ENCODE results near the gene IL11RA. TPM values are rescaled to one million over a fixed set of nuclear protein-coding genes. Genes with fewer than 3 reads are reported as not detected.

The IL11RA gene
- total RNA-seq, 5 donors from 2014 or later (not counting 1 experiment from before 2014, with no cell fraction given), result 166 to 220 (median 180) TPM

DNA sequence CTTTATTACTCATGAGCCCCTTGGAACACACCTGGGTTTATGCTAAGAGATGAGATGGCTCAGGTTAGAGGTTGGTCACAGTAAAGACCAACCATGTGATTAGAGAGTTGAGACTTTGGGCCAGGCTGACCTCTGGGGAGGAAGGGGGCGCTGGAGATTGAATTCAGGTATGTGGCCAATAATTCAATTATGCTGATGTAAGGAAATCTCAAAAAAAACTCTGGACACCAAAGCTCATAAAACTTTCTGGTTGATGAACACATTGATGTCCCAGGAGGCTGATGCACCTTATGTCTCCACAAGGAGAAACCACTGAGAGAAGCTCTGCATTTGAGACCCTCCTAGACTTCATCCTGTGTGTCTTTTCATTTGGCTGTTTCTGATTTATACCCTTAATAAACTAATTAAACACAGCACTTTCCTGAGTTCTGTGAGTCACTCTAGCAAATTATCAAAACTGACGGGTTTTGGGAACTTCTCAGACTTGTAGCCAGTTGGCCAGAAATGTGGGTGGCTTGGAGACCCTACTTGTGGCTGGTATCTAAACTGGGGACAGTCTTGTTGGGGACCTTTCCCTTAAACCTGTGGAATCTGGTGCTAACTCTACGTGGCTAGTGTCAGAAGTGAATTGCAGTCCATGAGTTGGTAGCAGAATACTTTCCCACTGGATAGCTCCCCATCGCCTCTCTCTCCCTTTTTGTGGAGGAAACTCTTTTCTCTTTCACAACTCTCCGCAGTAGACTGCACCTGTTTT is 18.0 kb downstream of the IL11RA start:
- peaks cover 24% of the 10 kb centered on the region for H3K36me3 Mint-ChIP-seq

DNA sequence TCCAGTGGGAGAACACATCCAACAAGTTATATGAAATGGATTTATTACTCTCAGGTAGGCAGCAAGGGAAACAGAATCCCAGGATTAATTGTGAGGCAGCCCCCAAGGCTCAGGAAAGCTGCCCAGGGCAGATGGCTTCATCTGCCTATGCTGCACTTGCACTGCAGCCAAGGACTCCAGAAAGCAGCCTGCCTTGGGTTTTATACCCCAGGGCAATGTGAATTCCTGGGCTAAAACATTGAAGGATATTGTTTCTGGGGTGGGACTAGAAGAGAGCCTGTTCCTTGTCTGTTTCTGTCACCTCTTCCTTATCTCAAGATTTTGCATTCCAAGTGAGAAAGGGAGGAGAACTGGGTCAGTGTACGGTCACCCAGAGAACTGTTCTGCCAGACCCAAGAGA is 19.3 kb downstream of the IL11RA start:
- H3K4me3 Mint-ChIP-seq, result no peak overlapping the region
- Histone ChIP-seq H3K27ac (ENCODE audit: low read length) (no peak overlapping the region), H3K9me3 (no peaks in the 10 kb centered on the region), H3K4me1 (ENCODE audit: control insufficient read depth in 1 of 2, extremely low read depth in 1 of 2, insufficient read depth in 2 of 2, low read length in 2 of 2) (peaks cover 0 to 5% of the 10 kb centered on the region in 2 experiments), H3K4me3 (ENCODE audit: control insufficient read depth in 1 of 2, extremely low read depth in 1 of 2, low read length in 1 of 2) (no peak overlapping the region), H3K27me3 (replicated peaks in 1 of 2; ENCODE audit: control insufficient read depth in 2 of 2, extremely low read depth in 1 of 2, insufficient read depth in 2 of 2, low read length in 1 of 2) (peaks cover 0 to 2% of the 10 kb centered on the region in 2 experiments), H3K36me3 (ENCODE audit: control insufficient read depth in 2 of 2, extremely low read depth in 1 of 2, insufficient read depth in 1 of 2, low read length in 1 of 2) (peaks cover 0 to 5% of the 10 kb centered on the region in 2 donors)
- peaks cover 8 to 16% (median 10%) of the 10 kb centered on the region in 3 donors for H3K9me3 Mint-ChIP-seq
- ATAC-seq (replicated peaks in 1 of 4) (no peak), DNase-seq (no peak)
- no peaks in the 10 kb centered on the region for H3K27me3 Mint-ChIP-seq
- no peak overlapping the region for H3K27ac Mint-ChIP-seq
- peaks cover 24% of the 10 kb centered on the region for H3K36me3 Mint-ChIP-seq
- no CpG with 5 or more reads among the region's 1 CpG for WGBS (ENCODE audit: insufficient coverage)
- ChIA-PET POLR2A (no interaction called here), CTCF (no interaction called here)
- H3K4me1 Mint-ChIP-seq, result peaks cover 6 to 16% (median 13%) of the 10 kb centered on the region in 3 donors

More for the DNA sequence above, 18.0 kb downstream of the IL11RA start:
- H3K4me1 ChIP-seq (ENCODE audit: control insufficient read depth in 1 of 2, extremely low read depth in 1 of 2, insufficient read depth in 2 of 2, low read length in 2 of 2), result peaks cover 0 to 16% of the 10 kb centered on the region in 2 experiments
- no peaks in the 10 kb centered on the region for H3K27me3 ChIP-seq (replicated peaks in 1 of 2; ENCODE audit: control insufficient read depth in 2 of 2, extremely low read depth in 1 of 2, insufficient read depth in 2 of 2, low read length in 1 of 2)
- H3K4me3 ChIP-seq (ENCODE audit: control insufficient read depth in 1 of 2, extremely low read depth in 1 of 2, low read length in 1 of 2), result no peak overlapping the region
- no peak for ATAC-seq (replicated peaks in 1 of 4)
- Mint-ChIP-seq H3K4me1 (peaks cover 12 to 20% (median 16%) of the 10 kb centered on the region in 3 donors), H3K9me3 (peaks cover 8 to 16% (median 10%) of the 10 kb centered on the region in 3 donors), H3K4me3 (no peak overlapping the region), H3K27me3 (no peaks in the 10 kb centered on the region), H3K27ac (no peak overlapping the region)
- no peak overlapping the region for H3K27ac ChIP-seq (ENCODE audit: low read length)
- no peak for DNase-seq
- ChIA-PET CTCF (interaction anchor here in 1 of 2 donors (0.6 kb wide), 1 partner anchor 499 kb away, joined by 5 read pairs; no protein-coding TSS in a partner anchor), POLR2A (no interaction called here)
- H3K36me3 ChIP-seq (ENCODE audit: control insufficient read depth in 2 of 2, extremely low read depth in 1 of 2, insufficient read depth in 1 of 2, low read length in 1 of 2), result peaks cover 0 to 5% of the 10 kb centered on the region in 2 donors
- no peaks in the 10 kb centered on the region for H3K9me3 ChIP-seq
- no CpG with 5 or more reads among the region's 5 CpGs for WGBS (ENCODE audit: insufficient coverage)

DNA sequence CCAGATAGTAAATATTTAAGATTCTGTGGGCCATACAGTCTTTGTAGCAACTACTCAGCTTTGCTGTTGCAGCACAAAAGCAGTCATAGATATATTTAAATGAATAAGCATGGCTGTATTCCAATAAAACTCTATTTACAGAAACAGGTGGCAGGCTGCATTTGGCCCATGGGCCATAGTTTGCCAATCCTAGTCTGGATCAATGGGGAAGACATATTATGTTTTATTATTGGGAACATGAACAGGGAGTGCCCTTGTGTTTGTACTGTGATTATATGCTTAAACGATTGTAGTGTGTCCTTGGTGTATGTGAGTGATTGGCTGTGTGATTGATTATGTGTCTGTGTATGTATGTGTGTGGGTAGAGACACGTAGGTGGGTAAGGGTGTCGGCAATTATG is 22.5 kb downstream of the IL11RA start:
- Mint-ChIP-seq H3K27me3 (no peaks in the 10 kb centered on the region), H3K4me1 (peaks cover 0 to 13% (median 2%) of the 10 kb centered on the region in 3 donors), H3K27ac (no peak overlapping the region), H3K36me3 (peaks cover 5% of the 10 kb centered on the region), H3K9me3 (peaks cover 3 to 9% (median 5%) of the 10 kb centered on the region in 3 donors), H3K4me3 (no peak overlapping the region)
- Histone ChIP-seq H3K4me3 (ENCODE audit: control insufficient read depth in 1 of 2, extremely low read depth in 1 of 2, low read length in 1 of 2) (no peak overlapping the region), H3K36me3 (ENCODE audit: control insufficient read depth in 2 of 2, extremely low read depth in 1 of 2, insufficient read depth in 1 of 2, low read length in 1 of 2) (peaks cover 0 to 5% of the 10 kb centered on the region in 2 donors), H3K27me3 (replicated peaks in 1 of 2; ENCODE audit: control insufficient read depth in 2 of 2, extremely low read depth in 1 of 2, insufficient read depth in 2 of 2, low read length in 1 of 2) (peaks cover 0 to 2% of the 10 kb centered on the region in 2 experiments), H3K27ac (ENCODE audit: low read length) (no peak overlapping the region), H3K9me3 (no peaks in the 10 kb centered on the region), H3K4me1 (ENCODE audit: control insufficient read depth in 1 of 2, extremely low read depth in 1 of 2, insufficient read depth in 2 of 2, low read length in 2 of 2) (no peaks in the 10 kb centered on the region)
- WGBS (ENCODE audit: insufficient coverage), result 78% methylated on average over 2 of the region's 3 CpGs
- ATAC-seq (replicated peaks in 1 of 4) (no peak), DNase-seq (no peak)
- ChIA-PET CTCF (interaction anchor here (1.2 to 1.5 kb wide), 2 partner anchors 28 kb away, joined by 3 to 5 read pairs; no protein-coding TSS in a partner anchor), POLR2A (no interaction called here)

DNA sequence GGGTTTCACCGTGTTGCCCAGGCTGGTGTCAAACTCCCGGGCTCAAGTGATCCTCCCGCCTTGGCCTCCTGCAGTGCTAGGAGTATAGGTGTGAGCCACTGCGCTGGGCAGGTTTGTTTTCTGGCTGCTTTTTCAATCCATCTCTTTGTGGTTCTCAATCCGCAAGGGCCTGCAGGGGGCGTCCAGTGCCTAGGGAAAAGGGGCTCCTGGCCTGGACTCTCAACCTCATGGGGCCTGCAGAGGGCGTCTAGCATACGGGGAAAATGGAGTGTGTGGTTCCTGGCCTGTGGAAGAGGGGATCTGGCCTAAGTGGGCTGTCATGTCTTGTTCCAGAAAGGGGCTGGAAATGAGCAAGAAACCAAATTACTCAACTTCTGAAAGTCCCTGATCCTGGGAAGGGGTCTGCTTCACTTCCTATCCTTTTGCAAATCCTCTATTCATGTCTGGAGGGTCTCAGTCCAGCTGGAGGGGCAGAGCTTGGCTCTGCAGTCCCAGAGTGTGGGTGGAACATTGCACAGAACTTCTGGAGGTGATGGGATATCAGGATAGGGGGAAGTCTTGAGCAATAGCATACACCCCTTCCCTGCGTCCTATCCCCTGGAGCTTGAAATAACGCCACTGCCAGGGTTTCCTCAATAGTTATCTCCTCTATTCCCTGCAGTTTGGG is 23.2 kb downstream of the IL11RA start:
- Mint-ChIP-seq H3K4me1 (peaks cover 0 to 13% (median 2%) of the 10 kb centered on the region in 3 donors), H3K9me3 (peaks cover 0 to 4% (median 3%) of the 10 kb centered on the region in 3 donors), H3K4me3 (no peak overlapping the region), H3K27me3 (no peaks in the 10 kb centered on the region), H3K27ac (no peak overlapping the region), H3K36me3 (no peaks in the 10 kb centered on the region)
- WGBS (ENCODE audit: insufficient coverage), result 30% methylated on average over 8 of the region's 10 CpGs
- POLR2A ChIA-PET, result no interaction called here
- peaks cover 0 to 2% of the 10 kb centered on the region in 2 experiments for H3K27me3 ChIP-seq (replicated peaks in 1 of 2; ENCODE audit: control insufficient read depth in 2 of 2, extremely low read depth in 1 of 2, insufficient read depth in 2 of 2, low read length in 1 of 2)
- no peak overlapping the region for H3K4me3 ChIP-seq (ENCODE audit: control insufficient read depth in 1 of 2, extremely low read depth in 1 of 2, low read length in 1 of 2)
- ATAC-seq (replicated peaks in 1 of 4) (peak; percentile 63 to 82 (median 76)), DNase-seq (peak in 27 of 35 experiments; percentile 15 to 64 (median 30))
- no peaks in the 10 kb centered on the region for H3K4me1 ChIP-seq (ENCODE audit: control insufficient read depth in 1 of 2, extremely low read depth in 1 of 2, insufficient read depth in 2 of 2, low read length in 2 of 2)
- H3K9me3 ChIP-seq, result no peaks in the 10 kb centered on the region
- CTCF ChIA-PET, result interaction anchor here (1.2 to 1.5 kb wide), 2 partner anchors 27 kb away, joined by 3 to 5 read pairs; no protein-coding TSS in a partner anchor
- no peak overlapping the region for H3K27ac ChIP-seq (ENCODE audit: low read length)
- H3K36me3 ChIP-seq (ENCODE audit: control insufficient read depth in 2 of 2, extremely low read depth in 1 of 2, insufficient read depth in 1 of 2, low read length in 1 of 2), result no peaks in the 10 kb centered on the region

DNA sequence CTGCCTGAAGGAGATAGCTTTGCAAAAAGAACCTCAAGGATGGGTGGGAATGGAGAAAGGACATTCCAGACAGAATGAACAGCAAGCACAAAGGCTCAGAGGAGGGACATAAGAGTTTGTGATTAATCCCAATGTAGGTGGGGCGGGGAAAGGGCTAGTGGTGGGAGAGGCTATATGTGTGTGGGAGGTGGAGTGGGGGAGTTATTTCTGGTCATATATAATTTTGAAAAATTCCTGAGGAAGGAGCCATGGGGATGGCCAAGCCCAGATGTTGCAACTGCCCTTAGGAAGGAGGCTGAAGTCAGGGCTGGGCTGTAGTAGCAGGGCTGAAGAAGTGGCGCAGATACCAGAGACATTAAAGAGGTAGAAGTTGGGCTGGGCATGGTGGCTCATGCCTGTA is 23.9 kb downstream of the IL11RA start:
- no peaks in the 10 kb centered on the region for H3K4me1 ChIP-seq (ENCODE audit: control insufficient read depth in 1 of 2, extremely low read depth in 1 of 2, insufficient read depth in 2 of 2, low read length in 2 of 2)
- Mint-ChIP-seq H3K4me1 (peaks cover 0 to 13% (median 2%) of the 10 kb centered on the region in 3 donors), H3K9me3 (no peaks in the 10 kb centered on the region), H3K4me3 (no peak overlapping the region), H3K27me3 (no peaks in the 10 kb centered on the region), H3K36me3 (no peaks in the 10 kb centered on the region), H3K27ac (no peak overlapping the region)
- DNase-seq (no peak), ATAC-seq (replicated peaks in 1 of 4) (no peak)
- H3K4me3 ChIP-seq (ENCODE audit: control insufficient read depth in 1 of 2, extremely low read depth in 1 of 2, low read length in 1 of 2), result no peak overlapping the region
- POLR2A ChIA-PET, result no interaction called here
- H3K27me3 ChIP-seq (replicated peaks in 1 of 2; ENCODE audit: control insufficient read depth in 2 of 2, extremely low read depth in 1 of 2, insufficient read depth in 2 of 2, low read length in 1 of 2), result peaks cover 0 to 2% of the 10 kb centered on the region in 2 experiments
- no peaks in the 10 kb centered on the region for H3K9me3 ChIP-seq
- WGBS (ENCODE audit: insufficient coverage), result 100% methylated on average over 1 of the region's 2 CpGs
- H3K27ac ChIP-seq (ENCODE audit: low read length), result no peak overlapping the region
- no peaks in the 10 kb centered on the region for H3K36me3 ChIP-seq (ENCODE audit: control insufficient read depth in 2 of 2, extremely low read depth in 1 of 2, insufficient read depth in 1 of 2, low read length in 1 of 2)
- CTCF ChIA-PET, result interaction anchor here in 1 of 2 donors (1.5 kb wide), 1 partner anchor 26 kb away, joined by 5 read pairs; no protein-coding TSS in a partner anchor

DNA sequence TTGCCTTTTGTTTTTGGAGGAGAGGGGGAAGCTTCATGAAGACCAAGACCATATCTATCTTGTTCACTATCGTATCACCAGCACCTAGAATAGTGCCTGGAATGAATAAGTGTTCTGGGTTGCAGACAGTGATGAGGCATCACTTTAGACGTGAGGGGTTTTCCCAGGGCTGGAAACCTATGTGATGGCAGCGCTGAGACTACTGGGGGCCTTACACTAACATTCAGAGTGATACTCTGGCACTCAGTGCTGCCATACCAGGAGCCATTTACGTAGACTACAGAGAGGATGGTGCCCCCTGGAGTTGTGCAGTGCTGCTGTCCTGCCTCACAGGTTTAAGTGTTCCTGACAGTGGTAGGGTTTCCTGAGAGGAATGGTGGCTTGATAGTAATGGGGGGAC is 32.2 kb downstream of the IL11RA start:
- H3K36me3 ChIP-seq (ENCODE audit: control insufficient read depth in 2 of 2, extremely low read depth in 1 of 2, insufficient read depth in 1 of 2, low read length in 1 of 2), result no peaks in the 10 kb centered on the region
- Mint-ChIP-seq H3K36me3 (no peaks in the 10 kb centered on the region), H3K4me3 (no peak overlapping the region), H3K9me3 (no peaks in the 10 kb centered on the region), H3K27me3 (peaks cover 0 to 1% of the 10 kb centered on the region in 2 donors), H3K27ac (no peak overlapping the region), H3K4me1 (peaks cover 0 to 4% (median 0%) of the 10 kb centered on the region in 3 donors)
- H3K27ac ChIP-seq (ENCODE audit: low read length), result no peak overlapping the region
- peaks cover 0 to 10% of the 10 kb centered on the region in 2 experiments for H3K27me3 ChIP-seq (replicated peaks in 1 of 2; ENCODE audit: control insufficient read depth in 2 of 2, extremely low read depth in 1 of 2, insufficient read depth in 2 of 2, low read length in 1 of 2)
- no peak for ATAC-seq (replicated peaks in 1 of 4)
- H3K9me3 ChIP-seq, result no peaks in the 10 kb centered on the region
- ChIA-PET CTCF (interaction anchor here in 1 of 2 donors (0.7 kb wide), 1 partner anchor 71 kb away, joined by 3 read pairs; no protein-coding TSS in a partner anchor), POLR2A (no interaction called here)
- no peak for DNase-seq
- no peaks in the 10 kb centered on the region for H3K4me1 ChIP-seq (ENCODE audit: control insufficient read depth in 1 of 2, extremely low read depth in 1 of 2, insufficient read depth in 2 of 2, low read length in 2 of 2)
- WGBS (ENCODE audit: insufficient coverage), result 46% methylated on average over 3 of the region's 4 CpGs
- no peak overlapping the region for H3K4me3 ChIP-seq (ENCODE audit: control insufficient read depth in 1 of 2, extremely low read depth in 1 of 2, low read length in 1 of 2)

Data from T-cell (primary cell).